Measurements from ENCODE around the gene ITPA. TPM values are rescaled to one million over a fixed set of nuclear protein-coding genes. Genes with fewer than 3 reads are reported as not detected.

ITPA gene
- total and polyA plus RNA-seq, 2 of the 13 experiments (the other 11 are each of a cell fraction or from before 2014, with no cell fraction given): 60.1 to 103 TPM

- TF ChIP-seq NFYC (CRISPR knock-in tag; IDR thresholded peaks at IDR 0.05) (no peak), NPAS2 (CRISPR knock-in tag; IDR thresholded peaks at IDR 0.05; ENCODE audit: borderline replicate concordance) (no peak), ZSCAN5A (CRISPR knock-in tag; IDR thresholded peaks at IDR 0.05; ENCODE audit: borderline replicate concordance) (peak; percentile 92), CSRNP2 (CRISPR knock-in tag; conservative IDR thresholded peaks at IDR 0.05; ENCODE audit: low read depth) (no peak), KAT2B (IDR thresholded peaks at IDR 0.05; ENCODE audit: borderline replicate concordance, low read depth, low read length) (no peak), THAP8 (CRISPR knock-in tag; IDR thresholded peaks at IDR 0.05; ENCODE audit: borderline replicate concordance) (0 out of 2 replicates have a peak, but pooled peaks have one; percentile 61), HMG20A (CRISPR knock-in tag; IDR thresholded peaks at IDR 0.05; ENCODE audit: borderline replicate concordance) (no peak), ZFYVE20 (CRISPR knock-in tag; IDR thresholded peaks at IDR 0.05; ENCODE audit: borderline replicate concordance, low read depth) (peak; percentile 82), ZBTB44 (CRISPR knock-in tag; IDR thresholded peaks at IDR 0.05) (no peak; the same call in 1 of the 2 replicates), ZNF142 (CRISPR knock-in tag; IDR thresholded peaks at IDR 0.05) (peak; percentile 62), MTF2 (CRISPR knock-in tag; IDR thresholded peaks at IDR 0.05; ENCODE audit: borderline replicate concordance) (peak; percentile 95), MXI1 (IDR thresholded peaks at IDR 0.05; ENCODE audit: borderline replicate concordance, low read depth, low read length) (peak; percentile 51; the same call in 1 of the 3 replicates), ZNF770 (CRISPR knock-in tag; IDR thresholded peaks at IDR 0.05) (peak; percentile 24; the same call in 1 of the 2 replicates), SPEN (CRISPR knock-in tag; IDR thresholded peaks at IDR 0.05; ENCODE audit: low read depth) (peak; percentile 96)
Observed at GRCh38 chr20:3204124-3204794, 5.0 kb upstream of the ITPA start, which contains the start of gene DDRGK1 (continued).

Data from HepG2 (cell line).